Stimulated activated memory B cell treated with anti-CD40 and anti-IgM and Interleukin-4, amounts not matched to agents 10 μg/mL and 1 μg/mL and 100 μg/mL, for 72 hours (primary cell): ENCODE measurements around the gene FKBP7.
"Not testable (repeated sequence)": the region's sequence is repeated elsewhere in the genome, so short reads cannot be mapped to it uniquely, and the experiment has no call there.

ENCODE experiments used
- ATAC-seq: fragments of 150-1000 bp; cut with Tn5 transposase; 2 replicates; pipeline ENCODE4 v1.10.0; 2021
- H3K27ac Mint-ChIP-seq: one replicate; pipeline ENCODE4 v1.8.0; 2022; ENCODE audit warnings: mild to moderate bottlenecking, mixed read lengths
- H3K27me3 Mint-ChIP-seq: one replicate; pipeline ENCODE4 v1.8.0; 2022; ENCODE audit warnings: mixed read lengths
- H3K36me3 Mint-ChIP-seq: one replicate; pipeline ENCODE4 v1.8.0; 2022; ENCODE audit warnings: mixed read lengths
- H3K4me1 Mint-ChIP-seq: one replicate; pipeline ENCODE4 v1.8.0; 2022; ENCODE audit warnings: mixed read lengths
- H3K4me3 Mint-ChIP-seq: one replicate; pipeline ENCODE4 v1.8.0; 2022; ENCODE audit warnings: mild to moderate bottlenecking, moderate library complexity, mixed read lengths
- H3K9me3 Mint-ChIP-seq: one replicate; pipeline ENCODE4 v1.8.0; 2022; ENCODE audit warnings: mixed read lengths

FKBP7 gene

GRCh38 chr2:178477443-178478129 lies 814 bp downstream of the FKBP7 start:
- no peaks in the 10 kb centered on the region for H3K36me3 Mint-ChIP-seq
- ATAC-seq = no peak
- H3K27me3 Mint-ChIP-seq = no peaks in the 10 kb centered on the region
- H3K9me3 Mint-ChIP-seq = no peaks in the 10 kb centered on the region
- H3K4me1 Mint-ChIP-seq = peaks cover 30% of the 10 kb centered on the region
- H3K27ac Mint-ChIP-seq = peak overlapping the region; percentile 97
- H3K4me3 Mint-ChIP-seq = peak overlapping the region; percentile 47

- no peak overlapping the region for H3K4me3 Mint-ChIP-seq
- no peak overlapping the region for H3K27ac Mint-ChIP-seq
- no peaks in the 10 kb centered on the region for H3K27me3 Mint-ChIP-seq
- no peaks in the 10 kb centered on the region for H3K36me3 Mint-ChIP-seq
- no peaks in the 10 kb centered on the region for H3K9me3 Mint-ChIP-seq
- peaks cover 19% of the 10 kb centered on the region for H3K4me1 Mint-ChIP-seq
- no peak for ATAC-seq
Observed at GRCh38 chr2:178476477-178476876, 1.9 kb downstream of the FKBP7 start.

- H3K9me3 Mint-ChIP-seq = no peaks in the 10 kb centered on the region
- no peak for ATAC-seq
- H3K4me1 Mint-ChIP-seq = peaks cover 13% of the 10 kb centered on the region
- H3K27ac Mint-ChIP-seq = no peak overlapping the region
- H3K4me3 Mint-ChIP-seq = no peak overlapping the region
- H3K27me3 Mint-ChIP-seq = no peaks in the 10 kb centered on the region
- H3K36me3 Mint-ChIP-seq = no peaks in the 10 kb centered on the region
Observed at GRCh38 chr2:178474560-178474959, 3.8 kb downstream of the FKBP7 start.

GRCh38 chr2:178473931-178474330 lies 4.5 kb downstream of the FKBP7 start:
- Mint-ChIP-seq H3K27ac (no peak overlapping the region), H3K36me3 (no peaks in the 10 kb centered on the region), H3K4me1 (peaks cover 8% of the 10 kb centered on the region), H3K9me3 (no peaks in the 10 kb centered on the region), H3K27me3 (no peaks in the 10 kb centered on the region), H3K4me3 (no peak overlapping the region)
- ATAC-seq = no peak

GRCh38 chr2:178473373-178473772 lies 5.0 kb downstream of the FKBP7 start:
- H3K9me3 Mint-ChIP-seq = no peaks in the 10 kb centered on the region
- no peaks in the 10 kb centered on the region for H3K27me3 Mint-ChIP-seq
- no peaks in the 10 kb centered on the region for H3K36me3 Mint-ChIP-seq
- ATAC-seq = no peak
- peaks cover 3% of the 10 kb centered on the region for H3K4me1 Mint-ChIP-seq
- no peak overlapping the region for H3K4me3 Mint-ChIP-seq
- H3K27ac Mint-ChIP-seq = no peak overlapping the region

- not testable (repeated sequence) for ATAC-seq, H3K27ac Mint-ChIP-seq, H3K27me3 Mint-ChIP-seq, H3K4me3 Mint-ChIP-seq, H3K9me3 Mint-ChIP-seq, H3K4me1 Mint-ChIP-seq
- peaks cover 11% of the 10 kb centered on the region for H3K36me3 Mint-ChIP-seq
Observed at GRCh38 chr2:178471313-178471712, 7.1 kb downstream of the FKBP7 start.

- Mint-ChIP-seq H3K4me1 (no peaks in the 10 kb centered on the region), H3K36me3 (peaks cover 17% of the 10 kb centered on the region), H3K27ac (no peak overlapping the region), H3K27me3 (no peaks in the 10 kb centered on the region), H3K9me3 (no peaks in the 10 kb centered on the region), H3K4me3 (no peak overlapping the region)
- ATAC-seq = no peak
Observed at GRCh38 chr2:178469219-178469849, 9.1 kb downstream of the FKBP7 start.

- Mint-ChIP-seq H3K27ac (no peak overlapping the region), H3K36me3 (no peaks in the 10 kb centered on the region), H3K4me3 (no peak overlapping the region), H3K4me1 (no peaks in the 10 kb centered on the region), H3K9me3 (no peaks in the 10 kb centered on the region), H3K27me3 (no peaks in the 10 kb centered on the region)
- no peak for ATAC-seq
Observed at GRCh38 chr2:178457390-178457886, 21.0 kb downstream of the FKBP7 start.

- H3K4me1 Mint-ChIP-seq = peaks cover 8% of the 10 kb centered on the region
- H3K36me3 Mint-ChIP-seq = no peaks in the 10 kb centered on the region
- H3K27me3 Mint-ChIP-seq = no peaks in the 10 kb centered on the region
- no peak overlapping the region for H3K27ac Mint-ChIP-seq
- H3K4me3 Mint-ChIP-seq = no peak overlapping the region
- H3K9me3 Mint-ChIP-seq = no peaks in the 10 kb centered on the region
- ATAC-seq = no peak
Observed at GRCh38 chr2:178455947-178456346, 22.5 kb downstream of the FKBP7 start.

- H3K4me3 Mint-ChIP-seq = no peak overlapping the region
- ATAC-seq = no peak
- H3K9me3 Mint-ChIP-seq = no peaks in the 10 kb centered on the region
- no peak overlapping the region for H3K27ac Mint-ChIP-seq
- H3K27me3 Mint-ChIP-seq = no peaks in the 10 kb centered on the region
- peaks cover 31% of the 10 kb centered on the region for H3K4me1 Mint-ChIP-seq
- H3K36me3 Mint-ChIP-seq = peaks cover 11% of the 10 kb centered on the region
Observed at GRCh38 chr2:178452870-178453269, 25.5 kb downstream of the FKBP7 start.

GRCh38 chr2:178452334-178452733 lies 26.1 kb downstream of the FKBP7 start:
- Mint-ChIP-seq H3K4me1 (peaks cover 32% of the 10 kb centered on the region), H3K4me3 (peak overlapping the region; percentile 93), H3K9me3 (no peaks in the 10 kb centered on the region), H3K27ac (no peak overlapping the region), H3K36me3 (peaks cover 13% of the 10 kb centered on the region), H3K27me3 (no peaks in the 10 kb centered on the region)
- no peak for ATAC-seq

- H3K36me3 Mint-ChIP-seq = peaks cover 13% of the 10 kb centered on the region
- H3K4me1 Mint-ChIP-seq = peaks cover 32% of the 10 kb centered on the region
- H3K27ac Mint-ChIP-seq = peak within 1 kb of the TSS; percentile 91
- peak; percentile 97 for ATAC-seq
- H3K9me3 Mint-ChIP-seq = no peaks in the 10 kb centered on the region
- no peaks in the 10 kb centered on the region for H3K27me3 Mint-ChIP-seq
- peak within 1 kb of the TSS; percentile 93 for H3K4me3 Mint-ChIP-seq
Observed at GRCh38 chr2:178450774-178451525, 27.4 kb downstream of the FKBP7 start, which contains the start of the genes PJVK and PRKRA. Gene PJVK (plus strand): TSS chr2:178451378. CDS start chr2:178453410, 2,032 bp downstream. Gene PRKRA (minus strand): TSS chr2:178451175. CDS start chr2:178451030, 145 bp downstream.

- Mint-ChIP-seq H3K4me1 (peaks cover 32% of the 10 kb centered on the region), H3K9me3 (no peaks in the 10 kb centered on the region), H3K36me3 (peaks cover 13% of the 10 kb centered on the region), H3K4me3 (peak overlapping the region; percentile 91), H3K27ac (peak overlapping the region; percentile 91), H3K27me3 (no peaks in the 10 kb centered on the region)
- ATAC-seq = peak; percentile 79
Observed at GRCh38 chr2:178450524-178450773, 28.0 kb downstream of the FKBP7 start.

- no peak for ATAC-seq
- Mint-ChIP-seq H3K9me3 (no peaks in the 10 kb centered on the region), H3K4me1 (peaks cover 32% of the 10 kb centered on the region), H3K4me3 (peak overlapping the region; percentile 91), H3K36me3 (peaks cover 17% of the 10 kb centered on the region), H3K27me3 (no peaks in the 10 kb centered on the region), H3K27ac (peak overlapping the region; percentile 91)
Observed at GRCh38 chr2:178449700-178450523, 28.5 kb downstream of the FKBP7 start.
